Neuron (in vitro differentiated cells): ENCODE measurements around the gene HSF2BP.
"Not testable (repeated sequence)": the region's sequence is repeated elsewhere in the genome, so short reads cannot be mapped to it uniquely, and the experiment has no call there.

Experiments
- H2AFZ ChIP-seq: one replicate; pipeline ENCODE4 v1.6.1; 2013; ENCODE audit warnings: low read depth, mild to moderate bottlenecking, inconsistent platforms, low read length, moderate library complexity
- H3K27me3 ChIP-seq: one replicate; pipeline ENCODE4 v1.6.1; 2013; ENCODE audit warnings: low read length; ENCODE audit not compliant: insufficient read depth
- H3K36me3 ChIP-seq: one replicate; pipeline ENCODE4 v1.6.1; 2013; ENCODE audit warnings: low read length; ENCODE audit not compliant: insufficient read depth
- H3K4me1 ChIP-seq: one replicate; pipeline ENCODE4 v1.6.1; 2013; ENCODE audit warnings: low read length; ENCODE audit not compliant: insufficient read depth
- H3K4me3 ChIP-seq: 2 replicates; pipeline ENCODE4 v1.5.1; 2013; ENCODE audit warnings: mild to moderate bottlenecking, low read length, moderate library complexity
- H3K9me3 ChIP-seq: one replicate; pipeline ENCODE4 v1.6.1; 2013; ENCODE audit warnings: low read length

Gene HSF2BP

GRCh38 chr21:43618940-43619339 lies 40.3 kb downstream of the HSF2BP start:
- H3K27me3 ChIP-seq = no peaks in the 10 kb centered on the region
- H3K9me3 ChIP-seq = peaks cover 3% of the 10 kb centered on the region
- no peaks in the 10 kb centered on the region for H3K36me3 ChIP-seq
- no peaks in the 10 kb centered on the region for H3K4me1 ChIP-seq
- no peak overlapping the region for H2AFZ ChIP-seq
- H3K4me3 ChIP-seq = no peak overlapping the region

- H3K27me3 ChIP-seq, H2AFZ ChIP-seq, H3K4me1 ChIP-seq, H3K9me3 ChIP-seq, H3K36me3 ChIP-seq, H3K4me3 ChIP-seq: not testable (repeated sequence)
Observed at GRCh38 chr21:43616861-43617260, 42.4 kb downstream of the HSF2BP start.

- no peaks in the 10 kb centered on the region for H3K36me3 ChIP-seq
- no peak overlapping the region for H2AFZ ChIP-seq
- H3K4me1 ChIP-seq = no peaks in the 10 kb centered on the region
- H3K4me3 ChIP-seq = no peak overlapping the region
- no peaks in the 10 kb centered on the region for H3K27me3 ChIP-seq
- H3K9me3 ChIP-seq = no peaks in the 10 kb centered on the region
Observed at GRCh38 chr21:43614839-43615238, 44.4 kb downstream of the HSF2BP start.

- no peaks in the 10 kb centered on the region for H3K36me3 ChIP-seq
- no peaks in the 10 kb centered on the region for H3K27me3 ChIP-seq
- no peak overlapping the region for H2AFZ ChIP-seq
- H3K4me3 ChIP-seq = no peak overlapping the region
- no peaks in the 10 kb centered on the region for H3K9me3 ChIP-seq
- no peaks in the 10 kb centered on the region for H3K4me1 ChIP-seq
Observed at GRCh38 chr21:43613755-43614638, 45.3 kb downstream of the HSF2BP start.

GRCh38 chr21:43611598-43612369 lies 47.5 kb downstream of the HSF2BP start:
- Histone ChIP-seq H3K4me3 (no peak overlapping the region), H3K9me3 (no peaks in the 10 kb centered on the region), H3K27me3 (no peaks in the 10 kb centered on the region), H3K4me1 (no peaks in the 10 kb centered on the region), H3K36me3 (no peaks in the 10 kb centered on the region), H2AFZ (no peak overlapping the region)

GRCh38 chr21:43609501-43610340 lies 49.6 kb downstream of the HSF2BP start:
- H3K4me3 ChIP-seq = no peak overlapping the region
- H3K27me3 ChIP-seq = no peaks in the 10 kb centered on the region
- no peaks in the 10 kb centered on the region for H3K9me3 ChIP-seq
- H3K4me1 ChIP-seq = no peaks in the 10 kb centered on the region
- H2AFZ ChIP-seq = no peak overlapping the region
- H3K36me3 ChIP-seq = no peaks in the 10 kb centered on the region

GRCh38 chr21:43608664-43609063 lies 50.6 kb downstream of the HSF2BP start:
- Histone ChIP-seq H3K4me1 (peaks cover 3% of the 10 kb centered on the region), H3K9me3 (no peaks in the 10 kb centered on the region), H3K27me3 (no peaks in the 10 kb centered on the region), H3K4me3 (no peak overlapping the region), H3K36me3 (no peaks in the 10 kb centered on the region), H2AFZ (no peak overlapping the region)

- Histone ChIP-seq H3K4me3 (no peak overlapping the region), H3K4me1 (peaks cover 3% of the 10 kb centered on the region), H3K27me3 (no peaks in the 10 kb centered on the region), H3K36me3 (no peaks in the 10 kb centered on the region), H3K9me3 (no peaks in the 10 kb centered on the region), H2AFZ (no peak overlapping the region)
Observed at GRCh38 chr21:43608225-43608624, 51.1 kb downstream of the HSF2BP start.

- Histone ChIP-seq H3K9me3 (no peaks in the 10 kb centered on the region), H3K4me3 (no peak overlapping the region)
Observed at GRCh38 chr21:43605320-43606215, 53.7 kb downstream of the HSF2BP start.

GRCh38 chr21:43604505-43605204 lies 54.6 kb downstream of the HSF2BP start:
- Histone ChIP-seq H3K36me3 (no peaks in the 10 kb centered on the region), H3K4me3 (no peak overlapping the region), H3K4me1 (peaks cover 3% of the 10 kb centered on the region), H3K27me3 (no peaks in the 10 kb centered on the region), H2AFZ (no peak overlapping the region), H3K9me3 (no peaks in the 10 kb centered on the region)

More at GRCh38 chr21:43605320-43606215, 53.7 kb downstream of the HSF2BP start:
- Histone ChIP-seq H3K36me3 (no peaks in the 10 kb centered on the region), H3K4me1 (peaks cover 3% of the 10 kb centered on the region), H3K27me3 (no peaks in the 10 kb centered on the region), H2AFZ (no peak overlapping the region)

- Histone ChIP-seq H3K4me1 (peaks cover 3% of the 10 kb centered on the region), H3K27me3 (no peaks in the 10 kb centered on the region), H2AFZ (no peak overlapping the region), H3K36me3 (no peaks in the 10 kb centered on the region), H3K9me3 (no peaks in the 10 kb centered on the region), H3K4me3 (no peak overlapping the region)
Observed at GRCh38 chr21:43603641-43604504, 55.4 kb downstream of the HSF2BP start.
